Ovary (tissue), 9 donors: ENCODE data around the gene IL9R. TPM values are rescaled to one million over a fixed set of nuclear protein-coding genes. Genes with fewer than 3 reads are reported as not detected.
"Not testable (repeated sequence)": the region's sequence is repeated elsewhere in the genome, so short reads cannot be mapped to it uniquely, and the experiment has no call there.

ENCODE experiments used
- DNase-seq, 5 donors: peaks; one replicate each; pipeline ENCODE4 v3.0.0-alpha.2; 2019 to 2020
- H3K27ac ChIP-seq, 2 donors: fragments of 200-600 bp; one replicate each; pipeline versions ENCODE4 v1.5.1 to v1.8.0; 2019 to 2022
- H3K27me3 ChIP-seq: fragments of 200-600 bp; one replicate; pipeline ENCODE4 v1.8.0; 2022
- H3K36me3 ChIP-seq: fragments of 200-600 bp; sonication (generic); one replicate; pipeline ENCODE4 v1.5.1; 2019
- H3K4me1 ChIP-seq: one replicate; pipeline ENCODE4 v1.8.1; 2013; ENCODE audit warnings: mild to moderate bottlenecking, moderate library complexity; ENCODE audit not compliant: insufficient read depth
- H3K4me3 ChIP-seq: fragments of 200-600 bp; sonication (generic); one replicate; pipeline ENCODE4 v1.5.1; 2017
- H3K9me3 ChIP-seq, 2 donors: fragments of 200-600 bp in 1 of 2; sonication (generic) in 1 of 2; one replicate each; pipeline versions ENCODE4 v1.5.1 to v1.8.1; 2013 to 2019; ENCODE audit warnings: mild to moderate bottlenecking in 1 of 2, moderate library complexity in 1 of 2
- EP300 ChIP-seq: sonication (generic); formaldehyde crosslinking; IDR thresholded peaks from one replicate; pipeline ENCODE4 v1.6.1; 2017; ENCODE audit warnings: antibody characterized with exemption
- POLR2A ChIP-seq: fragments of 450-650 bp; IDR thresholded peaks from one replicate; pipeline ENCODE4 v1.6.1; 2017; ENCODE audit warnings: antibody characterized with exemption, mild to moderate bottlenecking, moderate library complexity
- WGBS, 3 donors: extraction: QIAGEN DNeasy Blood & Tissue Kit in 1 of 3; methylation state at CpG; one replicate each; pipeline versions ENCODE4 v1.1.5 to v1.1.7; 2013 to 2017; 5-methylcytosine and 5-hydroxymethylcytosine counted together
- intact Hi-C, 4 donors: fragments of 100-400 bp; cut with DNase I; formaldehyde crosslinking; loops; one replicate each; pipeline versions ENCODE4 v1.11.0 to v1.15.1; 2022 to 2023
- polyA plus RNA-seq, 2 donors: library from polyadenylated mRNA; stranded (reverse); fragments of 200-250 nt in 1 of 2; fragments of 350-450 nt in 1 of 2; fragmentation: Illumina TruSeq in 1 of 2; extraction: RNeasy Lipid Tissue Mini Kit (QIAGEN cat#74804) in 1 of 2; gene quantifications; one replicate each; pipeline ENCODE4 v1.2.3, GENCODE V29; 2013 to 2014
- total RNA-seq, 7 donors: library from RNA; depleted of rRNA in 2 of 7; stranded (reverse); fragments of >200 nt in 2 of 7; fragmentation: NEBNext Ultra II Directional in 3 of 7; extraction: Animal tissue kit (Norgen Biotek cat#: 25700) in 3 of 7; gene quantifications; one replicate each; pipeline versions ENCODE4 v1.1.0 to v1.2.4, GENCODE V29; 2016 to 2023
- TF ChIP-seq, protein P1 (sequence below), 3 donors: fragments of 450-650 bp in 2 of 3; fragments of 200-600 bp in 1 of 3; IDR thresholded peaks; one replicate each; pipeline versions ENCODE4 v1.5.1 to v1.8.0; 2016 to 2022; ENCODE audit warnings: antibody characterized with exemption in 3 of 3, mild to moderate bottlenecking in 1 of 3
- donor health status: DM: no; HTN: no; CAD: no; lungs with moderate emphysema.
- donor health status: DM: no; HTN: no; CAD: no.
- donor health status: Bipolar disorder and iron deficiency.
- donor health status: DM: yes; HTN: yes; CAD: no.
- donor health status: DM: no; HTN: no; CAD: no.
- donor health status: DM: yes; HTN: yes; CAD: no.

The IL9R gene
- total and polyA plus RNA-seq, 9 donors: 0.05 to 0.20 (median 0.12) TPM; not detected in 5

DNA sequence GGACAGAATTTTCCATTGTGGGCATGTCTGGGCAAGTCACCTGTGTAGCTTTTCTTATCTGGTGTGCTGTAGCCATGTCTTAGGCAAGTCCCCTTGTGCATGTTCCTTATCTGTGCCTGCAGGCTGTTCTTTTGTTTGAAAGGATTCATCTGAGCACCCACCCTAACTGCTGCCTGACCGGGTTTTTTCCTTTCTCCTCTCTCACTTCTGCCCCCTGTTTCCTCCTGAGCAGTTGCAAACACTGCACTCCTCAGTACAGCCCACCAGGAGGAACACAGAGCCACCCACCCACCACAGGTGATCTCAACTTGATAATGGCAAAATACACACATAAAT lies 29.2 kb upstream of the IL9R start:
- H3K27me3 ChIP-seq: no peaks in the 10 kb centered on the region
- no peaks in the 10 kb centered on the region for H3K9me3 ChIP-seq
- TF ChIP-seq EP300: no peak
- no peak for TF ChIP-seq POLR2A
- TF ChIP-seq, protein P1, sequence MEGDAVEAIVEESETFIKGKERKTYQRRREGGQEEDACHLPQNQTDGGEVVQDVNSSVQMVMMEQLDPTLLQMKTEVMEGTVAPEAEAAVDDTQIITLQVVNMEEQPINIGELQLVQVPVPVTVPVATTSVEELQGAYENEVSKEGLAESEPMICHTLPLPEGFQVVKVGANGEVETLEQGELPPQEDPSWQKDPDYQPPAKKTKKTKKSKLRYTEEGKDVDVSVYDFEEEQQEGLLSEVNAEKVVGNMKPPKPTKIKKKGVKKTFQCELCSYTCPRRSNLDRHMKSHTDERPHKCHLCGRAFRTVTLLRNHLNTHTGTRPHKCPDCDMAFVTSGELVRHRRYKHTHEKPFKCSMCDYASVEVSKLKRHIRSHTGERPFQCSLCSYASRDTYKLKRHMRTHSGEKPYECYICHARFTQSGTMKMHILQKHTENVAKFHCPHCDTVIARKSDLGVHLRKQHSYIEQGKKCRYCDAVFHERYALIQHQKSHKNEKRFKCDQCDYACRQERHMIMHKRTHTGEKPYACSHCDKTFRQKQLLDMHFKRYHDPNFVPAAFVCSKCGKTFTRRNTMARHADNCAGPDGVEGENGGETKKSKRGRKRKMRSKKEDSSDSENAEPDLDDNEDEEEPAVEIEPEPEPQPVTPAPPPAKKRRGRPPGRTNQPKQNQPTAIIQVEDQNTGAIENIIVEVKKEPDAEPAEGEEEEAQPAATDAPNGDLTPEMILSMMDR (IDR thresholded peaks at IDR 0.05): no peak
- 48 to 55% (median 54%) methylated on average over 1 of the region's 1 CpG for WGBS, 3 donors
- H3K4me3 ChIP-seq: no peak overlapping the region
- H3K27ac ChIP-seq: no peak overlapping the region
- intact Hi-C loops: no loop called here
- H3K4me1 ChIP-seq: no peaks in the 10 kb centered on the region
- no peak for DNase-seq
- H3K36me3 ChIP-seq: no peaks in the 10 kb centered on the region

DNA sequence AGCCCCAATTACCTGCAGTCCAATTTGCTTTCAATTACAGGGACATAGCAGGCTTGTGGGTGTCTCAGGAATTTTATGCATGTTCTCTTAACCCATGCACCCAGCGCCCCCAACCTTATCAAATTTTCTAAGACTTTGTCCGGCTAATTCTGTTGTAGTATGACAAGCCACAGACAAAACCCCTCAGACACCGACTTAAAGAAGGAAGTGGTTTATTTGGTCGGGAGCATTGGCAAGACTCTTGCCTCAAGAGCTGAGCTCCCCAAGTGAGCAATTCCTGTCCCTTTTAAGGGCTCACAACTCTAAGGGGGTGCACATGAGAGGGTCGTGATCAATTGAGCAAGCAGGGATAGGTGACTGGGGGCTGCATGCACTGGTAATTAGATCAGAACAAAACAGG lies 28.7 kb upstream of the IL9R start:
- WGBS, 3 donors: 44 to 52% (median 48%) methylated on average over 5 of the region's 5 CpGs
- no peak for DNase-seq
- H3K27ac ChIP-seq: no peak overlapping the region
- TF ChIP-seq, protein P1 (IDR thresholded peaks at IDR 0.05): no peak
- TF ChIP-seq EP300 (no peak), POLR2A (no peak)
- H3K9me3 ChIP-seq: no peaks in the 10 kb centered on the region
- H3K4me1 ChIP-seq: no peaks in the 10 kb centered on the region
- no peaks in the 10 kb centered on the region for H3K36me3 ChIP-seq
- no peak overlapping the region for H3K4me3 ChIP-seq
- H3K27me3 ChIP-seq: no peaks in the 10 kb centered on the region
- intact Hi-C loops: no loop called here

DNA sequence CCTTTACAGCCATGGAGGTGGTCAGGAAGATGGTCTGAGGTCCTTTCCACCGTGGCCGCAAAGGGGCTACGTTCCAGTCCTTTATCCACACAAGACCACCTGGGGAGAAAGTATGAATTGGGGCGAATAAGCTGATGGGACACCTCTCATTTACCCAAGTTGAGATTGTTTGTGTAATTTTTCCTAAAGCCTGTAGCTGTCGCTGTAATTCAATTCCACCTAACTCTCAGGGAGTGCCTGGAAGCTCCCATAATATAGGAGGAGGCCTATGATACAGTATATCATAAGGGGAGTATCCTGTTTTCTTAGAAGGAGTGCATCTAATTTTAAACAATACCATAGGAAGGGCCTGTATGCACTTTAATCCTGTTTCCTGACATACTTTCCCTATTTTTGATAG lies 25.8 kb upstream of the IL9R start:
- DNase-seq, H3K4me3 ChIP-seq, H3K27ac ChIP-seq, intact Hi-C loops, H3K4me1 ChIP-seq, H3K27me3 ChIP-seq, H3K9me3 ChIP-seq, H3K36me3 ChIP-seq: not testable (repeated sequence)
- 67 to 72% (median 71%) methylated on average over 5 of the region's 5 CpGs for WGBS, 3 donors

DNA sequence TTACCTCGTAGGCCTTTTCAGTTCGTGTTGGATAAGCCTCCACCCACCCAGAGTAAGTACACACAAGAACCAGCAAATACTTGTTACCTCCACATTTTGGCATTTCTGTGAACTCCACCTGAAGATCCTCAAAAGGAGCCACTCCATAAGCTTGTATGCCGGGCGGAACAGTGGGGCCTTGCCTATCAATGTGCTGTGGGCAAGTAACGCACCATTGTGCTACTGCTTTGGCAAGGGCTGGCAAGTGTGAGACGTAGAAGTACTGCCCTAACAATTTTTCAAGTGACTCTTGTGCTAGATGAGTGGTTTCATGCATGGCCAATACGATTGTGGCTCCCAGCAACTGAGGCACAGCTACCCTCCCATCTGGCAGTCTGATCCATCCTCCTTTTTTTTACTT lies 25.3 kb upstream of the IL9R start:
- H3K9me3 ChIP-seq, H3K27ac ChIP-seq, H3K4me1 ChIP-seq, H3K36me3 ChIP-seq, H3K4me3 ChIP-seq, intact Hi-C loops, H3K27me3 ChIP-seq, DNase-seq: not testable (repeated sequence)
- 76 to 83% (median 79%) methylated on average over 7 of the region's 7 CpGs for WGBS, 3 donors

DNA sequence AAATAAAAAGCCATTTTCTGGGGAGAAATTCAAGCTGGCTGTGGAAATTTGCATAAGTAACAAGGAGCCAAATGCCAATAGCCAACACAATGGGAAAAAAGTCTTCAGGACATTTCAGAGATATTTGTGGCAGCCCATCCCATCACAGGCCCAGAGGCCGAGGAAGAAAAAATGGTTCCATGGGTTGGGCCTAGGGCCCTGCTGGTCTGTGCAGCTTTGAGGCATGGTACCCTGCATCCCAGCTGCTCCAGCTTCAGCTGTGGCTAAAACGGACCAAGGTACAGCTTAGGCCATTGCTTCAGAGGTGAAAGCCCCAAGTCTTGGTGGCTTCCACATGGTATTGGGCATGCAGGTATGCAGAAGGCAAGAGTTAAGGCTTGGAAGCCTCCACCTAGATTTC lies 14.2 kb upstream of the IL9R start:
- TF ChIP-seq, protein P1 (IDR thresholded peaks at IDR 0.05): no peak
- no peak for TF ChIP-seq EP300
- no peak for TF ChIP-seq POLR2A

DNA sequence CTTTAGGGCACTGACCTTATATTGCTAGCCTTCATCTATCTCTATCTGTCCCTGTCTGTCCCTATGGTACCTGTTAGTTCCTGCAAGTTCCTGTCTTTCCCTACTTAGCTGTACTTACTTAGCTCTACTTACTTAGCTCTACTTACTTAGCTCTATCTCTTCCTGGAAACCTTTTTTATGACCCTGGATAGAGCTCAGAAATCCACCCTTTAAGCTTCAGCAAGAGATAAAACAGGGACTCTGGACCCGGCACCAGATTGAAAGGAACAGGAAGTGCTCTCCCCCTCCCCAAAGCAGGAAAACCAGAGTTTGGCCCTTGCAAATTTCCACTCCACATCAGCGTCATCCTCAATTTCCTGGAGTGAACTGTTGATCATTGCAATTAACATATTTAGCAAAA lies 12.3 kb upstream of the IL9R start:
- WGBS, 3 donors: 62 to 68% (median 65%) methylated on average over 2 of the region's 2 CpGs
- Histone ChIP-seq H3K36me3 (no peaks in the 10 kb centered on the region), H3K27me3 (no peaks in the 10 kb centered on the region), H3K27ac (no peak overlapping the region), H3K9me3 (no peaks in the 10 kb centered on the region), H3K4me1 (no peaks in the 10 kb centered on the region), H3K4me3 (no peak overlapping the region)
- TF ChIP-seq EP300 (no peak), POLR2A (no peak)
- TF ChIP-seq, protein P1 (IDR thresholded peaks at IDR 0.05): no peak
- DNase-seq: no peak
- intact Hi-C loops: no loop called here

More for the DNA sequence above, 14.2 kb upstream of the IL9R start:
- no peak for DNase-seq
- H3K27ac ChIP-seq: no peak overlapping the region
- WGBS, 3 donors: 59 to 82% (median 72%) methylated on average over 2 of the region's 2 CpGs
- H3K36me3 ChIP-seq: no peaks in the 10 kb centered on the region
- no peaks in the 10 kb centered on the region for H3K4me1 ChIP-seq
- H3K4me3 ChIP-seq: no peak overlapping the region
- no peaks in the 10 kb centered on the region for H3K9me3 ChIP-seq
- intact Hi-C loops: no loop called here
- no peaks in the 10 kb centered on the region for H3K27me3 ChIP-seq

DNA sequence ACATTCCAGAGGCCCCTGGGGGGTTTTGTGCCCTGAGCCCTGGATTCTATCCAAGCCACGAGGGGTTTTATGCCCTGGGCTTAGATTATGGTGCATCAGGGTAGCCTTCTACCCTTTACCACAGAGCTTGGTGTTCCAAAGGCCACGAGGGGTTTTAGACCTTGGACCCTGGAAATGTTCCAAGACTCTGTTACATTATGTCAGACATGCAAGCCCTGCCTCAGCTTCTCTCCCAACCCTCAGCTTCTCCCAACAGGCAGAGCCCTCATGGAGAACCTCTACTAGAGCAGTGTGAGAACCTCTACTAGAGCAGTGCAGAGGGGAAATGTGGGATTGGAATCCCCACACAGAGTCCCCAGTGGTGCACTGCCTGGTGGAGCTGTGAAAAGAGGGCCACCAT lies 10.5 kb upstream of the IL9R start:
- H3K4me3 ChIP-seq, H3K4me1 ChIP-seq, H3K27me3 ChIP-seq, H3K36me3 ChIP-seq, H3K27ac ChIP-seq, DNase-seq, intact Hi-C loops, H3K9me3 ChIP-seq: not testable (repeated sequence)
- 18 to 34% (median 25%) methylated on average over 2 of the region's 2 CpGs for WGBS, 3 donors
